Thyroid gland (tissue), 4 donors: ENCODE measurements around the gene ZNF674. TPM values are rescaled to one million over a fixed set of nuclear protein-coding genes. Genes with fewer than 3 reads are reported as not detected.
A peak's percentile ranks its signal among the peaks of the same experiment; 100 is the strongest.
"Not testable (repeated sequence)": the region's sequence is repeated elsewhere in the genome, so short reads cannot be mapped to it uniquely, and the experiment has no call there.

Experiments
- DNase-seq, 2 donors: peaks; one replicate each; pipeline ENCODE4 v3.0.0-alpha.2; 2019
- H3K27ac ChIP-seq, 3 donors: fragments of 200-600 bp; sonication (generic); 1 replicate in 2 of 3; 2 replicates in 1 of 3; pipeline ENCODE4 v1.5.1; 2016 to 2019; ENCODE audit warnings: mild to moderate bottlenecking in 1 of 3, moderate library complexity in 1 of 3
- H3K27me3 ChIP-seq: fragments of 200-600 bp; sonication (generic); one replicate; pipeline ENCODE4 v1.5.1; 2019
- H3K36me3 ChIP-seq, 2 donors: fragments of 200-600 bp; sonication (generic); one replicate each; pipeline ENCODE4 v1.5.1; 2016 to 2019
- H3K4me1 ChIP-seq, 2 donors: fragments of 200-600 bp; sonication (generic); one replicate each; pipeline ENCODE4 v1.5.1; 2017 to 2019
- H3K4me3 ChIP-seq, 3 donors: fragments of 200-600 bp; sonication (generic); replicated peaks in 1 of 3; 1 replicate in 2 of 3; 2 replicates in 1 of 3; pipeline ENCODE4 v1.5.1; 2016; ENCODE audit warnings: mild to moderate bottlenecking in 1 of 3
- H3K9me3 ChIP-seq: fragments of 200-600 bp; sonication (generic); one replicate; pipeline ENCODE4 v1.5.1; 2017
- CTCF ChIP-seq, 6 experiments: fragments of 200-600 bp in 3 of 6; fragments of 450-650 bp in 3 of 6; sonication (generic) in 3 of 6; IDR thresholded peaks; one replicate each; pipeline ENCODE4 v1.5.1; 2016 to 2019; ENCODE audit warnings: antibody characterized with exemption in 6 of 6, mild to moderate bottlenecking in 2 of 6, inconsistent platforms in 1 of 6, moderate library complexity in 1 of 6
- POLR2A ChIP-seq, 2 donors: fragments of 450-650 bp; IDR thresholded peaks; one replicate each; pipeline ENCODE4 v1.6.1; 2017; ENCODE audit warnings: antibody characterized with exemption in 2 of 2, mild to moderate bottlenecking in 2 of 2, moderate library complexity in 1 of 2
- WGBS, 2 donors: methylation state at CpG; one replicate each; pipeline ENCODE4 v1.1.5; 2017; 5-methylcytosine and 5-hydroxymethylcytosine counted together
- intact Hi-C: fragments of 100-400 bp; cut with DNase I; formaldehyde crosslinking; loops from one replicate; pipeline ENCODE4 v1.15.1; 2023
- total RNA-seq, 4 donors: library from RNA; depleted of rRNA; stranded (reverse); fragments of >200 nt; gene quantifications; one replicate each; pipeline ENCODE4 v1.2.3, GENCODE V29; 2016

ZNF674 gene
- total RNA-seq, 4 donors from 2014 or later: 2.9 to 9.3 (median 6.6) TPM

DNA sequence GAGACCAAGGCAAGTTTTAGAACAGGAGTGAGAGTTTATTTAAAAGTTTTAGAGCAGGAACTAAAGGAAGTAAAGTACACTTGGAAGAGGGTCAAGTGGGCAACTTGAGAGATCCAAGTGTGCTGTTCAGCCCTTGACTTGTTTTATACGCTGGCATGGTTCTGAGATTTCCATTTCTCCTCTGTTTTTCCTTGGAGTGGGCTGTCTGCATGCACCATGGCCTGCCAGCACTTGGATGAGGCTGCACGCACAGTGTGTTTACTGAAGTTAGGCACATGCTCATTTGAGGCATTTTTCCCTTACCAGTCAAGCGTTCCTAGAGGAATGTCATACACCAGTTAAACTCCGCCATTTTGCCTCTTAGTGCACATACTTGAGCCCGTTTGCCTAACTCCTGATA, 8.7 kb upstream of the ZNF674 start:
- WGBS, 2 donors: 55 to 58% methylated on average over 5 of the region's 5 CpGs
- intact Hi-C loops: no loop called here
- Histone ChIP-seq H3K27me3 (no peaks in the 10 kb centered on the region), H3K4me3 (no peak overlapping the region), H3K27ac (no peak overlapping the region), H3K9me3 (no peaks in the 10 kb centered on the region), H3K36me3 (no peaks in the 10 kb centered on the region), H3K4me1 (peaks cover 0 to 3% of the 10 kb centered on the region in 2 donors)
- peak; percentile 58 to 69 for DNase-seq
- no peak for TF ChIP-seq POLR2A (IDR thresholded peaks at IDR 0.05)
- no peak for TF ChIP-seq CTCF (IDR thresholded peaks at IDR 0.05)

DNA sequence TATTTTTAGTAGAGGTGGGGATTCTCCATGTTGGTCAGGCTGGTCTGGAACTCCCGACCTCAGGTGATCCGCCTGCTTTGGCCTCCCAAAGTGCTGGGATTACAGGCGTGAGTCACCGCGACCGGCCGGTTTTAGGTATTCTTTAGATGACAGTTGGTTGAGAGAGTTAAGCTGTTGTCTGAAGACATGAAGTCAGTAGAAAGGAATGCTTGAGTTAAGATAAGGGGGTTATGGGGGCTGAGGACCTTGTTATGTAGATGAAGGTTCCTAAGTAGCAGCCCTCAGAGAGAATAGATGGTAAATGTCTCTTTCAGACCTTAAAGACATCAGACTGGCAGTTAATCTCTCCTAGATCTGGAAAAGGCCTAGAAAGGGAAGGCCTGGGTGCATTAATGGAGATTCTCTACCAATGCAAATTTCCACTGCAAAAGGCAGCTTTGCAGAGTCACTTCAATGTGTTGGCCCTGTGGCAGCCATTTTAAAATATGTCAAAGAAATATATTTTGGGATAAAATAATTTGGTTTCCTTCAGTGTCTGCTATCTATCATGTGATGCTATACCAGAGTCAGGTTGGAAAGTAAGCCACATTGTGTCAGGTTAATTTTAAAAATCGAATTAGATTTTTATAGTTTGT, 6.4 kb upstream of the ZNF674 start:
- no peak for TF ChIP-seq POLR2A (IDR thresholded peaks at IDR 0.05)
- no peak for TF ChIP-seq CTCF (IDR thresholded peaks at IDR 0.05)
- intact Hi-C loops: no loop called here
- Histone ChIP-seq H3K27ac (no peak overlapping the region), H3K27me3 (no peaks in the 10 kb centered on the region), H3K4me3 (no peak overlapping the region), H3K4me1 (peaks cover 0 to 3% of the 10 kb centered on the region in 2 donors), H3K9me3 (no peaks in the 10 kb centered on the region), H3K36me3 (no peaks in the 10 kb centered on the region)
- no peak for DNase-seq
- WGBS, 2 donors: 90 to 91% methylated on average over 8 of the region's 8 CpGs

DNA sequence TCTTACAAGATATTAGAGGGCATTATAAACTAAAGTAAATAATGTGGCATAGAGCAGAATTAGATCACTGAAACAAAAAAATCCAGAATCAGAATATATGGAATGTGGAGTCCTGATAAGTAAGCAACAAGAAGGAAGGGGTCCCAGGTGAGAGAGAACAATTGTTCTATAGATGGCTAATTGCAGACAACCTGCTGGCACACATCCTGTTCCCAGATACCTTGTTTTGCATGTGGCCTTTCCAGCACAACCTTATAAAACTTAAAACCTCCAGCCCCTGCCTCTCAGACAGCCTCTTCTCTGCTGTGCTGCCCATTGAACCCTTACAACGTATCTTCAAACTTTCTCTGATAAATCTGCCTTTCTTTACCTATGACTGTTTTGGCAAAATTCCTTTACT, 4.7 kb upstream of the ZNF674 start:
- WGBS, 2 donors: 93 to 95% methylated on average over 1 of the region's 1 CpG
- TF ChIP-seq POLR2A (IDR thresholded peaks at IDR 0.05) (no peak), CTCF (IDR thresholded peaks at IDR 0.05) (no peak)
- intact Hi-C loops: no loop called here

DNA sequence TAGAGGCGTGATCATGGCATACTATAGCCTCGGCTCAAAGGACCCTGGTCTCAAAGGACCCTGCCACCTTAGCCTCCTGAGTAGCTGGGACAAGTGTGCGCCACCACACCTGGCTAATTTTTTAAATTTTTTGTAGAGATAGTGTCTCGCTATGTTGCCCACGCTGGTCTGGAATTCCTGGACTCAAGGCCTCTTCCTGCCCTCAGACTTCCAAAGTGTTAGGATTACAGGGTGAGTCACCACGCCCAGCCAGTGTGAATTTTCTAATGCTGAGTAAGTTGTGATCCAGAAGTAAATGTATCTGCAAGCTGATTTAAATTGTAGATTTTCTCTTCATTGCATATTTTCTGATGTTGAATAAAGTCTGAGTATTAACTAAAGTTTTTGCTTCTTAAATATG, 2.6 kb upstream of the ZNF674 start:
- Histone ChIP-seq H3K4me3 (no peak overlapping the region), H3K9me3 (no peaks in the 10 kb centered on the region), H3K36me3 (no peaks in the 10 kb centered on the region), H3K27me3 (no peaks in the 10 kb centered on the region), H3K4me1 (no peaks in the 10 kb centered on the region), H3K27ac (no peak overlapping the region)
- no peak for TF ChIP-seq POLR2A (IDR thresholded peaks at IDR 0.05)
- TF ChIP-seq CTCF (IDR thresholded peaks at IDR 0.05): no peak
- no peak for DNase-seq
- WGBS, 2 donors: 91 to 94% methylated on average over 6 of the region's 6 CpGs
- intact Hi-C loops: no loop called here

More for the DNA sequence above, 4.7 kb upstream of the ZNF674 start:
- Histone ChIP-seq H3K4me3 (no peak overlapping the region), H3K9me3 (no peaks in the 10 kb centered on the region), H3K36me3 (no peaks in the 10 kb centered on the region), H3K27me3 (no peaks in the 10 kb centered on the region), H3K27ac (no peak overlapping the region), H3K4me1 (peaks cover 0 to 3% of the 10 kb centered on the region in 2 donors)
- DNase-seq: no peak

DNA sequence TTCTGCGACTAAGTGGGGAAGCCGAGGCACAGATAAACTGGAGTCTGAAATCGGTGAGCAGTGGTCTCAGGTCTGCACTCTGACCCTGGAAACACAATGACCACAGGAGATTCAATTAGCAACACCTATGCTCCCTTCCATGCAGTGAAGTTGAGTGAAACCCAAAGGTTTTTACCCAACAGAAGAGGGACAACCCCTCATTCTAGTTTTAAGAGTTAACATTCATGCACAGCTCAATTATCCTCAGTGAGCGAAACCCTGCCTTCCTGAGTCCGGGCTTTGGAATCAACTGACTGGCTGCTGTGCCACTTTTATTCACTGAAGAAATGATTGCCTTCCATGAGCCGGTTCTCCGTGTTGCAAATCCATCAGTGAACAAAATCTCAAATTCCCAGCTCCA, 694 bp downstream of the ZNF674 start:
- peak overlapping the region in 1 of 3 donors; percentile 74 for H3K27ac ChIP-seq
- intact Hi-C loops, H3K27me3 ChIP-seq, H3K9me3 ChIP-seq, H3K36me3 ChIP-seq, DNase-seq, H3K4me1 ChIP-seq: not testable (repeated sequence)
- peak overlapping the region in 1 of 3 donors; percentile 53 for H3K4me3 ChIP-seq
- 45 to 56% methylated on average over 7 of the region's 7 CpGs for WGBS, 2 donors
